Large intestine (tissue), 3 donors: Measurements from ENCODE around the gene PSMC6. TPM values are rescaled to one million over a fixed set of nuclear protein-coding genes. Genes with fewer than 3 reads are reported as not detected.
A peak's percentile ranks its signal among the peaks of the same experiment; 100 is the strongest.

Source experiments
- DNase-seq, 2 donors: peaks; one replicate each; pipeline versions ENCODE4 v3.0.0 to v3.0.0-alpha.2; 2013
- H3K27ac ChIP-seq: one replicate; pipeline ENCODE4 v1.5.1; 2013; ENCODE audit warnings: low read length
- H3K27me3 ChIP-seq: 2 replicates; pipeline ENCODE4 v1.6.1; 2013; ENCODE audit warnings: low read length; ENCODE audit not compliant: control insufficient read depth, insufficient read depth
- H3K36me3 ChIP-seq: 2 replicates; pipeline ENCODE4 v1.6.1; 2013; ENCODE audit warnings: low read length; ENCODE audit not compliant: control insufficient read depth, insufficient read depth
- H3K4me1 ChIP-seq: one replicate; pipeline ENCODE4 v1.6.1; 2013; ENCODE audit warnings: low read length; ENCODE audit not compliant: control insufficient read depth, insufficient read depth
- H3K4me3 ChIP-seq: one replicate; pipeline ENCODE4 v1.5.1; 2013; ENCODE audit warnings: low read length
- H3K9me3 ChIP-seq: one replicate; pipeline ENCODE4 v1.6.1; 2013; ENCODE audit warnings: mild to moderate bottlenecking, low read depth, low read length, moderate library complexity; ENCODE audit not compliant: control insufficient read depth
- WGBS: methylation state at CpG from one replicate; pipeline ENCODE4 v1.1.5; 2013; ENCODE audit warnings: low lambda C conversion rate; ENCODE audit not compliant: insufficient coverage; 5-methylcytosine and 5-hydroxymethylcytosine counted together
- polyA plus RNA-seq: library from polyadenylated mRNA; unstranded; fragments of 120-200 nt; gene quantifications from one replicate; pipeline ENCODE4 v1.2.1, GENCODE V29; 2013

Gene PSMC6
- polyA plus RNA-seq, 1 donor, result 127 TPM

GRCh38 chr14:52690983-52691760 lies 15.8 kb upstream of the PSMC6 start:
- Histone ChIP-seq H3K4me3 (no peak overlapping the region), H3K9me3 (peaks cover 3% of the 10 kb centered on the region), H3K4me1 (no peaks in the 10 kb centered on the region), H3K36me3 (no peaks in the 10 kb centered on the region), H3K27me3 (no peaks in the 10 kb centered on the region), H3K27ac (no peak overlapping the region)
- WGBS, result 100% methylated on average over 1 of the region's 7 CpGs
- DNase-seq, result no peak

GRCh38 chr14:52692248-52692962 lies 14.6 kb upstream of the PSMC6 start:
- peak in 1 of 2 donors; percentile 8 for DNase-seq
- no peaks in the 10 kb centered on the region for H3K27me3 ChIP-seq
- no peak overlapping the region for H3K27ac ChIP-seq
- no peak overlapping the region for H3K4me3 ChIP-seq
- no peaks in the 10 kb centered on the region for H3K4me1 ChIP-seq
- H3K9me3 ChIP-seq, result peaks cover 3% of the 10 kb centered on the region
- no peaks in the 10 kb centered on the region for H3K36me3 ChIP-seq
- WGBS, result 89% methylated on average over 1 of the region's 5 CpGs

GRCh38 chr14:52693036-52693435 lies 14.0 kb upstream of the PSMC6 start:
- no peaks in the 10 kb centered on the region for H3K36me3 ChIP-seq
- H3K4me1 ChIP-seq, result no peaks in the 10 kb centered on the region
- H3K27me3 ChIP-seq, result no peaks in the 10 kb centered on the region
- DNase-seq, result no peak
- WGBS, result no CpG with 5 or more reads among the region's 3 CpGs
- no peak overlapping the region for H3K4me3 ChIP-seq
- H3K27ac ChIP-seq, result no peak overlapping the region
- H3K9me3 ChIP-seq, result peaks cover 3% of the 10 kb centered on the region

- 94% methylated on average over 7 of the region's 7 CpGs for WGBS
- H3K27me3 ChIP-seq, result no peaks in the 10 kb centered on the region
- peak overlapping the region; percentile 99 for H3K27ac ChIP-seq
- no peak overlapping the region for H3K4me3 ChIP-seq
- peaks cover 3% of the 10 kb centered on the region for H3K9me3 ChIP-seq
- no peaks in the 10 kb centered on the region for H3K4me1 ChIP-seq
- H3K36me3 ChIP-seq, result no peaks in the 10 kb centered on the region
- DNase-seq, result no peak
Measured at GRCh38 chr14:52693532-52693931, 13.5 kb upstream of the PSMC6 start.

GRCh38 chr14:52694761-52695480 lies 12.1 kb upstream of the PSMC6 start:
- H3K27me3 ChIP-seq, result no peaks in the 10 kb centered on the region
- DNase-seq, result peak; percentile 36 to 77
- H3K4me1 ChIP-seq, result peaks cover 3% of the 10 kb centered on the region
- no CpG with 5 or more reads among the region's 46 CpGs for WGBS
- H3K36me3 ChIP-seq, result no peaks in the 10 kb centered on the region
- H3K4me3 ChIP-seq, result peak overlapping the region; percentile 99
- peaks cover 3% of the 10 kb centered on the region for H3K9me3 ChIP-seq
- peak overlapping the region; percentile 99 for H3K27ac ChIP-seq

GRCh38 chr14:52695481-52696091 lies 11.4 kb upstream of the PSMC6 start, which contains the start of gene ERO1A:
Gene ERO1A, minus strand, starts transcription at chr14:52695558. Its CDS starts 77 bp downstream, at chr14:52695481.
- Histone ChIP-seq H3K27ac (peak within 1 kb of the TSS; percentile 99), H3K4me3 (peak within 1 kb of the TSS; percentile 99), H3K4me1 (peaks cover 8% of the 10 kb centered on the region), H3K9me3 (peaks cover 3% of the 10 kb centered on the region), H3K36me3 (no peaks in the 10 kb centered on the region), H3K27me3 (no peaks in the 10 kb centered on the region)
- peak; percentile 84 to 93 for DNase-seq
- WGBS, result 0% methylated on average over 2 of the region's 78 CpGs

GRCh38 chr14:52700701-52701172 lies 6.3 kb upstream of the PSMC6 start:
- no peaks in the 10 kb centered on the region for H3K9me3 ChIP-seq
- WGBS, result 20% methylated on average over 1 of the region's 2 CpGs

GRCh38 chr14:52701223-52701622 lies 5.8 kb upstream of the PSMC6 start:
- H3K4me1 ChIP-seq, result peaks cover 16% of the 10 kb centered on the region
- no peak overlapping the region for H3K4me3 ChIP-seq
- no CpG with 5 or more reads among the region's 3 CpGs for WGBS
- no peaks in the 10 kb centered on the region for H3K27me3 ChIP-seq
- no peak for DNase-seq
- H3K27ac ChIP-seq, result peak overlapping the region; percentile 81
- H3K36me3 ChIP-seq, result no peaks in the 10 kb centered on the region
- H3K9me3 ChIP-seq, result no peaks in the 10 kb centered on the region

More at GRCh38 chr14:52700701-52701172, 6.3 kb upstream of the PSMC6 start:
- DNase-seq, result peak; percentile 47 to 90
- H3K4me1 ChIP-seq, result peaks cover 14% of the 10 kb centered on the region
- no peaks in the 10 kb centered on the region for H3K27me3 ChIP-seq
- H3K27ac ChIP-seq, result peak overlapping the region; percentile 81
- no peaks in the 10 kb centered on the region for H3K36me3 ChIP-seq
- H3K4me3 ChIP-seq, result no peak overlapping the region

- Histone ChIP-seq H3K36me3 (no peaks in the 10 kb centered on the region), H3K4me1 (peaks cover 20% of the 10 kb centered on the region), H3K27ac (peak overlapping the region; percentile 17), H3K9me3 (no peaks in the 10 kb centered on the region), H3K4me3 (no peak overlapping the region), H3K27me3 (no peaks in the 10 kb centered on the region)
- 100% methylated on average over 1 of the region's 3 CpGs for WGBS
- DNase-seq, result peak; percentile 23 to 51
Measured at GRCh38 chr14:52703225-52703624, 3.8 kb upstream of the PSMC6 start.

GRCh38 chr14:52703664-52704063 lies 3.3 kb upstream of the PSMC6 start:
- Histone ChIP-seq H3K36me3 (peaks cover 1% of the 10 kb centered on the region), H3K27me3 (no peaks in the 10 kb centered on the region), H3K9me3 (no peaks in the 10 kb centered on the region), H3K27ac (no peak overlapping the region), H3K4me3 (no peak overlapping the region), H3K4me1 (peaks cover 20% of the 10 kb centered on the region)
- DNase-seq, result no peak
- WGBS, result 96% methylated on average over 2 of the region's 2 CpGs
